Fibroblast of pulmonary artery (primary cell): Measurements from ENCODE around the gene KCTD11.
"Not testable (repeated sequence)": the region's sequence is repeated elsewhere in the genome, so short reads cannot be mapped to it uniquely, and the experiment has no call there.

Experiments used
- DNase-seq: peaks from one replicate; pipeline ENCODE4 v3.0.0-alpha.2; 2010; ENCODE audit warnings: low read depth
- H3K4me3 ChIP-seq: replicated peaks from 2 replicates; pipeline ENCODE4 v1.5.1; 2011; ENCODE audit warnings: low read depth, mild to moderate bottlenecking, control low read depth, low read length, moderate library complexity
- CTCF ChIP-seq: IDR thresholded peaks from 2 replicates; pipeline ENCODE4 v1.5.1; 2011; ENCODE audit warnings: mild to moderate bottlenecking, control low read depth, low read length, inconsistent platforms; ENCODE audit errors: missing control alignments

Gene KCTD11

DNA sequence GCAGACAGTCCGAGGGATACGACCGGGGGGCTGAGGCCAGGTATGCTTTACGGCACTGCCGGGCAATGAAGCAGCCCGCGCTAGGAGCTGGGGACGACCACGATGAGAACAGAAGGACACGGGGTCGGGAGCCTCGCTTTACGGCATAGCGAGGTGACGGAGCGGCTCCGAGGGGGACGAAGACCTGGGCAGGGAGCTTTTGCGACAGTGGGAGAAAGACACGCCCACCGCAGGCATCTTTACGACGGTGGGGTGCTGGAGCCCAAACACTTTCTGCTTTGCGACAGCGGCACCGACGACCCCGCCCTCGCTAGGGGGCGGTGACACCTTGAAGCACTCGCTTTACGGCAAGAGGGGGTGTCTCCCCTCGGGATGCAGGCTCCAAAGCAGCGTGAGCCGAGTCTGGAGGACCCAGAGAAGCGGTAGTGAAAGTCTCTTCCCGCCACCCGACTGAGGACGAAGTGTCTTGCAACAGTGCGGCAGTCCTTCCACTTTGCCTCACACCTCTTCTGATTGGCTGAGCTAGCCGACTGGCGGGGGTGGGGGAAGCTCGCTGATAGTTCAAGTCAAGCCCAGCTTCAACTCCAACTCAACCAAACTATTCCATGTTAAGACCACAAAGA, 22.5 kb upstream of the KCTD11 start:
- DNase-seq = peak; percentile 99
- TF ChIP-seq CTCF = no peak
- H3K4me3 ChIP-seq = peak overlapping the region; percentile 89

GRCh38 chr17:7329997-7330637, 21.8 kb upstream of the KCTD11 start:
- TF ChIP-seq CTCF = no peak

GRCh38 chr17:7330638-7331015, 21.3 kb upstream of the KCTD11 start:
- no peak for TF ChIP-seq CTCF
- no peak for DNase-seq
- peak overlapping the region; percentile 89 for H3K4me3 ChIP-seq

More at GRCh38 chr17:7329997-7330637, 21.8 kb upstream of the KCTD11 start:
- peak; percentile 77 for DNase-seq
- H3K4me3 ChIP-seq = peak overlapping the region; percentile 89

DNA sequence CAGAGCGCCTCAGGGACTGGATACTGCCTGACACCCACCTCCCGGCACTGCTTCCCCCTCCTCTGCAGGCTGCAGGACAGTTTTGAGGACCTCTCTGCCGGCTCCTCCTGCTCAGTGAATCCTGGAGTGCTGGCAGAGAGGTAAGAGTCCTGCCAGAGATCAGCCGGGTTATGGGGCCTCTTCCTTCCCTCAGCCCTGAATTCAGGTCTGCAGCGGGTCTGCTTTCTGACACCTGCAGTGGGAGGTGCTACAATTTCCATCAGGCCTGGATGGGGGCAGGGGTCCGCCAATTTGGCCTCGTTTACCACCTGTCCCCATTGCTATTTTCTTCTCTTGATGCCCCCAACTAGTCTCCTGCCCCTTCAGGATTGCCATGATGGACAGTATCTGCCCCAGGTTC, 19.9 kb upstream of the KCTD11 start:
- no peak for DNase-seq
- TF ChIP-seq CTCF = no peak
- H3K4me3 ChIP-seq = no peak overlapping the region

GRCh38 chr17:7332600-7333069, 19.3 kb upstream of the KCTD11 start:
- not testable (repeated sequence) for DNase-seq, H3K4me3 ChIP-seq

- H3K4me3 ChIP-seq = no peak overlapping the region
- no peak for DNase-seq
- no peak for TF ChIP-seq CTCF
Measured at GRCh38 chr17:7334938-7335538, 16.9 kb upstream of the KCTD11 start.

GRCh38 chr17:7335765-7336164, 16.2 kb upstream of the KCTD11 start:
- not testable (repeated sequence) for H3K4me3 ChIP-seq, DNase-seq
